Measurements from ENCODE around the gene ACD.

GRCh38 chr16:67664258-67664657 is 4.2 kb upstream of the ACD start:
- TF ChIP-seq CTCF (IDR thresholded peaks at IDR 0.05) (no peak), POLR2A (IDR thresholded peaks at IDR 0.05) (no peak), POLR2AphosphoS5 (IDR thresholded peaks at IDR 0.05; ENCODE audit: insufficient read depth in 1 of 2, low read depth in 1 of 2) (no peak)
